Renal pelvis (tissue), 4 donors: ENCODE measurements around the gene CNNM3. TPM values are rescaled to one million over a fixed set of nuclear protein-coding genes. Genes with fewer than 3 reads are reported as not detected.
"Not testable (repeated sequence)": the region's sequence is repeated elsewhere in the genome, so short reads cannot be mapped to it uniquely, and the experiment has no call there.

Experiments used
- DNase-seq: peaks from one replicate; pipeline ENCODE4 v3.0.0-alpha.2; 2013
- polyA plus RNA-seq, 3 donors: library from polyadenylated mRNA; unstranded; fragments of 120-200 nt; gene quantifications; one replicate each; pipeline ENCODE4 v1.2.1, GENCODE V29; 2013; ENCODE audit not compliant: insufficient read length in 3 of 3

CNNM3 gene
- polyA plus RNA-seq, 3 donors: 33.7 to 44.2 (median 40.6) TPM

GRCh38 chr2:96796497-96796896 is 19.6 kb upstream of the CNNM3 start:
- DNase-seq: not testable (repeated sequence)

DNA sequence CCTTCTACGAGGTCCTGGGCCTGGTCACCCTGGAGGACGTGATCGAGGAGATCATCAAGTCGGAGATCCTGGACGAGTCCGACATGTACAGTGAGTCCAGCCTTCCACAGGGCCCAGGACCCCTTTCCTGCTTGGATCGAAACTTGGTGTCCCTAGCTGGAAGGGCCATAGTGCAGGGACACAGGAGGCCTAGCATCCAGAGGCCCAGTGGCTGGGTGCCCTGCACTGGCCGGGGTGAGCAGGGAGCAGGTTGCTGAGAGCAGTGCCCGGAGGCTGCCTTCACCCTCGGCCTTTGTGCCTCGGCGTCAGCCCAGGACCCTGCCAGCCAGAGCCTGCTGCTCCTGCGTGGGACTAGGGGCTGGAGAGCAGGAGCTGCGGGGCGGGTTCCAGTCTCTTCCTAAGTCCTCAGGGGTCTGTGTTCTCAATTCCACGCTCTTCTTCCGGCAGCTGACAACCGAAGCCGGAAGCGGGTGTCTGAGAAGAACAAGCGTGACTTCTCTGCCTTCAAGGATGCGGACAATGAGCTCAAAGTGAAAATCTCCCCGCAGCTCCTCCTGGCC is 18.9 kb upstream of the CNNM3 start:
- no peak for DNase-seq

DNA sequence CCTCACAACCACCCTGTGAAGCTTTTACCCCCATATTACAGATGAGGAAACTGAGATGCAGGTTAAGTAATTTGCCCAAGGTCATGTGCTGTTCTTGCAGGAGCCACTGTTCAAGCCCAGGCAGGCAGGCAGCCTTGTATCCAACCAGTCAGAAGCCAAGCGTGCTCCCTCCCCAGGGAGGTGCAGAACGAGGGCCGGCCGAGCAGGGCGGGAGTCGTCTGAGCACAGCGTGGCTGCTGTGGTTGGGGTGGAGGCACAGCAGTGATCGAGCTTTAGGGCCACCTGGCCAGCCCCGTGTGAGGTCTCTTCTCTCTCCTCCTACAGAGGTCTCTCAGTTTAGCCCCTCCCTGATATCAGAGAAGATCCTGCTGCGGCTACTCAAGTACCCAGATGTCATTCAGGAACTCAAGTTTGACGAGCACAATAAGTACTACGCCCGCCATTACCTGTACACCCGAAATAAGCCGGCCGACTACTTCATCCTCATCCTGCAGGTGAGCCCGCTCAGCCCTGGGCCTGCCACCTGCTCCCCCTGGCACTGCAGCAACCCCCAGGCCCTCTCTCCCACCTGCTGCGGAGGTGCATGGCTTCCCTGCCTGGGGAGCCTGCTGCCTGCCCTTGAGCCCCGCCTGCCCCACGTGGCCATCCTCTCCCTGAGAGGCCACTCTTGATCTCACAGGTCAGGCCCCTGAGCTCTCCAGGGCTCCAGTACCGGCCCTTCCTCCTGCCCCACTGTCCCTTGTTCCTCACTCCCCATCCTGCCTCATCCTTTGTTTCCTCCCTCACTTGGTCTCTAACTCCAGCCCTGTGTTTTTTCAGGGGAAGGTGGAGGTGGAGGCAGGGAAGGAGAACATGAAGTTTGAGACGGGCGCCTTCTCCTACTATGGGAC is 17.1 kb upstream of the CNNM3 start:
- DNase-seq: no peak

DNA sequence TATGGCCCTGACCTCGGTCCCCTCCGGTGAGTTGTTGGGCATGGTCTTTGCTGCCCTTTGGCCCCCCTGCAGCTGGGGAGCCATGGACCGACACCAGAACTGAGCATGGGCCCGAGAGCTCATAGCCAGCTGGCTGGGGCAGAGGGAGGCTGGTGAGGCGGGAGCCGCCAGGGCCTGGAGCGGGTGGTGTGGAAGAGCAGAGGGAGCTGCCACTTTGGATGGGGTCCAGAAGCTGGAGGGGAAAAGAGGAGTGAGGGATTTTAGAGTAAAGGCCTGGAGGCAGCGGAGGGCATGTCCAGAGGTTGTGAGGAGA is 16.5 kb upstream of the CNNM3 start:
- no peak for DNase-seq

DNA sequence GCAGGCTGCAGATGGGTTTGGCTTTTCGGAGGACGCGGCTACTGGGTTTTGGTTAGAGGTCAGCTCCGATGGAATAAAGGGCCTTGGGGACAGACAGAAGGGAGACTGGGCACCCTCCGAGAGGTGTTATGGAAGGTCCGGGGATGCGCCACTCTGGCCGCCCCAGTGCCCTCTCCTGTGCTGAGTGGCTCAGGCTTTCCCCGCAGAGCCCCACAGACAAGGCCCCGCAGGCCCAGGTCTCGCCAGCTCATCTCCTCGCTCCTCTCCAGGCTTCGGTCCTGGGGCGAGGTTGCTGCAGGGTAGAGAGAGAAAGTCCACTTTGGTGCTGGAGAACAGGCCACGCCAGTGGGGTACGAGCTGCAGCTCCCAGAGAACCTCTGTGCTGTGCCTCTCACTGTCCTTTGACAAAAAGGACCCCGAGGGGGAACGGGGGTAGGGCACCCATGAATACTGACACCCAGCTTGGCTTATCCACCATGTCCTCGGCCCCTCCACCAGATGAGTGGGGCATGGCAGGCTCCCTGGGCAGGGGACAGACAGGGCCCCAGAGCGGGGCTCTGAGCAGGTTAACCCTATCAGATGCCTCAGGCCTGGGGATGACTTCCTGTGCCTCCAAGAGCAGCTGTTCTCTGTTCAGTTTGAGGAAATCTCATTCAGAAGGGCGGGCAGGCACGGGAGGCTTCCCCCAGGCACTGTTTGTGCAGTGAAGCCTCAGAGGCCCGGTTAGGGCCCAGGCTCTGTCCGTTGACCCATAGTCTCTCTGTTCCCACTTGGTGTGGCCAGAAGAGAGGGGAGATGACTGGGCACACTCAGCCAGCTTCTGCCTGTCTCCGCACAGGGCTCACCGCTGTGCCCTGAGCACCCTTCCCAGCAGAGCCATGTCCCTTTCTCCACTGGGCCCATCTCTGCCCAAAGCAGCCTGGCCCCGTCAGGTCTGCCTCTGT is 15.7 kb upstream of the CNNM3 start:
- no peak for DNase-seq

DNA sequence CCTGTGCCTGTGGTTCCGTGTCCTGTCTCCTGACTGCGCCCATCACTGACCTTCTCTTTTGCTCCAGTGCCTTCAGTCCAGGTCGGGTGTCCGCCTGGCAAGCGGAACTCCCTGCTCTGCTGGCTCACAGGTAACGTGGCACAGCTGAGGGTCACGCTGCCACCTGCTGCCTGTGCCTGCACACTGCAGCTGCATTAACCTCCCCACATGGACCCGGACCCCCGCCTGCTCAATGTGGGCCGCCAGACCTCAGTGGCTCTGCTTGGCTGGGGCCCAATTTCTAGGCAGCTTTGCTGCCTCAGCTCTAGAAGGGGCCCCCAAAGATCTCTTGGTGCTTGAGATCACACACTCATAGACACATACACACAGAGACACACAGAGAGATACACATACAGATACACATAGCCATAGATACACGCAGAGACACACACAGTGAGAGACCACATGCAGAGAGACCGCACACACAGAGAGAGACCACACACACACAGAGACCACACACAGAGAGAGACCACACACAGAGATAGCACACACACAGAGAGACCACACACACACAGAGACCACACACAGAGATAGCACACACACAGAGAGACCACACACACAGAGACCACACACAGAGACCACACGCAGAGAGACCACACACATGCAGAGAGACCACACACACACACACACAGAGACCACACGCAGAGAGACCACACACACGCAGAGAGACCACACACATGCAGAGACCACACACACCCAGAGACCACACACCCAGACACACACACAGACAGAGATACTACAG is 14.9 kb upstream of the CNNM3 start:
- DNase-seq: peak; percentile 64

- no peak for DNase-seq
These were observed 14.1 kb upstream of the CNNM3 start for GRCh38 chr2:96801786-96802595.

GRCh38 chr2:96802721-96803120 is 13.3 kb upstream of the CNNM3 start:
- no peak for DNase-seq

GRCh38 chr2:96804986-96805385 is 11.1 kb upstream of the CNNM3 start:
- DNase-seq: no peak

GRCh38 chr2:96805946-96806345 is 10.1 kb upstream of the CNNM3 start:
- DNase-seq: not testable (repeated sequence)

- DNase-seq: no peak
These were observed 9.5 kb upstream of the CNNM3 start for GRCh38 chr2:96806468-96807126.

DNA sequence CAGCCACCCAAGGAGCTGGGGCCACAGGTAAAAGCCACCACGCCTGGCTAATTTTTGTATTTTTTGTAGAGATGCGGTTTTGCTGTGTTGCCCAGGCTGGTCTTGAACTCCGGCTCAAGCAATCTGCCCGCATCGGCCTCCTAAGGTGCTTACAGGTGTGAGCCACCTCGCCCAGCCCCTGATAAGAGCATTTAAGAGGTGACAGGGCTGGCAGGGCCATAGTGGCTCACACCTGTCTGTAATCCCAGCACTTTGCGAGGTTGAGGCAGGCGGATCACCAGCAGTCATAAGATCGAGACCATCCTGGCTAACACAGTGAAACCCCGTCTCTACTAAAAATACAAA is 9.0 kb upstream of the CNNM3 start:
- DNase-seq: no peak

DNA sequence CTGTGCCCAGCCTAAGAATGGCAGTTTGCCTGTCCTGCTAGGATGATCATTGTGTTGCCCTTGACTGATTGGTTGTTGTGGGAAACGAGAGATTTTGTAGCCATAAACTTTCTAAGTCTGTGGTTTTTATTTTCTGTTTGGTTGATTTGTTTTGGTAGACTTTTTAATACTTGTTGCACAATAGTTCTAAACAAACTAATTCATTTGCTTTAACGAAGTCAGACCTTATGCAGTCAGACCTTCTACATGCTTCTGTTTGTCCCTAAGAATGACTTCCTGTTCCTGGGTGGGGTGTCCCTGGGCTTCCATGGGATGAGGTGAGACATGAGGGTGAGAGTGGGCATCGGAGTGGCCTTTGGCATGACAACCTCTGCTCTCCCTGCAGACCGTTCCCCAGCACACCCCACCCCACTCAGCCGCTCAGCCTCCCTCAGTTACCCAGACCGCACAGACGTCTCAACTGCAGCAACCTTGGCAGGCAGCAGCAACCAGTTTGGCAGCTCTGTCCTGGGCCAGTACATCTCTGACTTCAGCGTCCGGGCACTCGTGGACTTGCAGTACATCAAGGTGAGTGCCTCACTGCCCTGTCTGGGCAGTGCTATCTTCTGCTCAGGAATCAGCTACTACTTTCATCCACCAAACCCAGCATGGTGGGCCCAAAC is 7.8 kb upstream of the CNNM3 start:
- DNase-seq: no peak

- DNase-seq: no peak
These were observed 6.7 kb upstream of the CNNM3 start for GRCh38 chr2:96809216-96809882.

DNA sequence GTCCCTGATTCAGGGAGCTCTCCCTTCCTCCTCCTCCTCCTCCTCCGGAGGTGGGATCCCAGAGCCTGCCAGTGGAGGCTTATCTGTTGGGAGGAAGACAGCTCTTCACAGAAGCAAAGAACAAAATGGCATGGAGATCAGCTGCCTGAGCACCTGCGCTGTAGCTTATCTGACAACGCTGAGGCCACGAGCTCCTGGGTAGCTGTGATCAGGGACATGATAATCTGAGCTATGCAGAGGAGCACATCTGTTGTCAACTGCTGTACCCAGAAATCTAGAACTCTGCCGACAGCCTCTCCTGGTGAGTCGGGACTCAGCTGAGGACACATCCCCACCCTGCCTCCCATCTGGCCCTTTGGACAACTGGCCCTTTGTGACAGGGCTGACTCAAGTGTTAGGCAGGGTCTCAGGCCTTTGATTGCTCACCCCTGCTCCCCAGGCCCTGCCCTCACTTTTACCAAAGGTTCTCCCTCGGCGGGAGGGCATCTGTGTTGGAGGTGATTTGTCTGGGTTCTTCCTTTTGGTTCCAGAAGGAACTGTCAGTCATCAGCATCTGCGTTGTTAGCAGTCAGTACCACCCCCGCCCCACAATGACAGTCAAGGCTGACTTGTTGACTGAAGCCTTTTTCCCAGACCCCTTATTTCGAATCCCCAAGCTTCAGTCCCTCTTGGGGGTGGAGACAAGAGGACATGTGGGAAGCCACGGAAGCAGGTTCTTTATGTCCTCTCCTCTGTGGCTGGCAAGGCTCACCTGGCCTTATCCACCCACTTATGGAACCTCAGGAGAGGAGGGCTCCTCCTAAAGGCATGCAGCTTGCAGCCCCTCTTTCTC is 5.9 kb upstream of the CNNM3 start:
- no peak for DNase-seq

- DNase-seq: no peak
These were observed 5.3 kb upstream of the CNNM3 start for GRCh38 chr2:96810783-96811192.

DNA sequence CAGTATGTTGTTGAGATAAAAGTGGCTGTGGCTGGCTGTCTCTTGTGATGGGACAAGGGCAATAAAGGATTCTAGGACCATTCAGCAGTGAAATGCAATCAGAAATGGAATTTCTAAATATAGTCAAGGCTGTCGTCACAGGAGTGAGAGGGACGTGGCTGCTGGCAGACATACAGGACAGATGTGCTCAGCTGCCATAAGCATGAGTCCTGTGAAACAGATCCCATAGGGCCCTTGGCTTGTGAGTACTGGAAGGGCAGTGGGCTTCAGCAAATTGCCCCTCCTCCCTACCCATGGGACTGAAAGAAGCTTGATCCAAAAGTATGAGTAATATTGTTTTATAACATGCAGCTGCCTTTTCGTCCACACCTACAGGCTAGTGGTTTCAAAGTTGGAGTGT is 4.2 kb upstream of the CNNM3 start:
- no peak for DNase-seq

DNA sequence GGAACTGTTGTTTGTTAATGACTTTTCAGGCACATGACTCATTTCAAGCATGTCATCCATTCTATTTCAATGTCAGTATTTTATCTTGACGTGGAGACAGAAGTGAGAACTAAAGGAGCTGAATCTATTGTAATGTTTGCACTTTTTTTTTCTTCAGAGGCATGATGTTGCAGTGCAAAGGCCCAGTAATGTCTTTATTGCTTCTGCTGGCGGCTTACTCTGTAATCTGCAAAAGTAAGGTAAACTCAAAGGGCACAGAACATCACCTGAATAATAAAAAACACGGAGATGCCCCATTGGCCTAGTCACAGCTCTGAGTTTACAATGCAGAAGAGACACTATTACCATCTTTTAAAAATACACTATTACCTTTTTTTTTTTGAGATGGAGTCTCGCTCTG is 2.4 kb upstream of the CNNM3 start:
- DNase-seq: no peak
